ENCODE data around the gene DENND1B. TPM values are rescaled to one million over a fixed set of nuclear protein-coding genes. Genes with fewer than 3 reads are reported as not detected.
"Not testable (repeated sequence)": the region's sequence is repeated elsewhere in the genome, so short reads cannot be mapped to it uniquely, and the experiment has no call there.

DENND1B gene
- total RNA-seq, 2 donors from 2014 or later, result 6.9 to 26.2 TPM

- Histone ChIP-seq H3K36me3 (replicated peaks in 1 of 2; ENCODE audit: insufficient read depth in 1 of 2, low read depth in 2 of 2) (no peaks in the 10 kb centered on the region), H3K27ac (no peak overlapping the region), H3K4me1 (no peaks in the 10 kb centered on the region), H3K27me3 (no peaks in the 10 kb centered on the region), H3K9me3 (no peaks in the 10 kb centered on the region), H3K4me3 (no peak overlapping the region)
- intact Hi-C loops (cut with DNase I), result loop anchor here (10.0 kb wide), 1 partner anchor 365 kb away; no protein-coding TSS in a partner anchor
- no peak for DNase-seq
- TF ChIP-seq CTCF (IDR thresholded peaks at IDR 0.05) (peak in 3 of 7 experiments; percentile 22 to 39 (median 33)), POLR2A (IDR thresholded peaks at IDR 0.05) (no peak)
- ATAC-seq, result no peak
- WGBS, 2 donors, result 95 to 96% methylated on average over 1 of the region's 1 CpG
Observed at GRCh38 chr1:197519741-197520334, 255.4 kb downstream of the DENND1B start.

- 81 to 85% methylated on average over 1 of the region's 1 CpG for WGBS, 2 donors
- DNase-seq (no peak), ATAC-seq (no peak)
Observed at GRCh38 chr1:197515421-197515820, 259.9 kb downstream of the DENND1B start.

DNA sequence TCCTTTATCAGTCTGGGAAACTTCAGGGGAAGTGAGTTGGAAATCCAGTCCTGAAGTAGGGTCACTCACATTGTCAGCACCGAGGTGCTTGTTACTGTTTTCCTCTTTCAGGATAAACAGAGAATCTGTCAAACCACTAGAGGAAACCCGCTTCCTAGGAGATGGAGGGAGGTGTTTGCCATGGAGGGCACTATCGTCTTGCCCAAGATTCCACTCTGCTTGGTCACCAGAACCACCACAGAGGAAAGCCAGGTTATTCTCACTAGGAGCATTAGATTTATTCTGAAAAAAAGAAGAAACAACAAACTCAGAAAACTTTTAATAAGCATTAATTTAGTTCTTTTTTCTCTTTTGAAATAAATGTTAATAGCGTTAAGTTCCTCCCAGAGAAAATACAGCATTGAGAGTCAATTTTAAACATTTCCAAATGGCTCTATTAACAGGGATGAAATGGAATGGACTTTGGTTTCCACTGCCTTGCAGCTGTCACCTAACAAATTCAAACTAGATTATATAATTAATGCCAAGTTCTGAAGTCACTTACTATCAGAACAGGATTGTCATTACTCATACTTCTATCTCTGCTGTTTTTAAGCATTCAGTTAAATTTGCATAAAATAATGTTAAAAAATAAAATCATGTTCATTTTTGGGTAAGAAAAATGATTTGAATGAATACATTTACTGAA lies 264.4 kb downstream of the DENND1B start:
- no peaks in the 10 kb centered on the region for H3K27me3 ChIP-seq
- H3K4me3 ChIP-seq, result no peak overlapping the region
- no peak for DNase-seq
- no peak for ATAC-seq
- TF ChIP-seq POLR2A (IDR thresholded peaks at IDR 0.05), result no peak
- no peak for TF ChIP-seq CTCF (IDR thresholded peaks at IDR 0.05)
- H3K9me3 ChIP-seq, result no peaks in the 10 kb centered on the region
- 90 to 91% methylated on average over 4 of the region's 4 CpGs for WGBS, 2 donors
- H3K36me3 ChIP-seq (replicated peaks in 1 of 2; ENCODE audit: insufficient read depth in 1 of 2, low read depth in 2 of 2), result peaks cover 0 to 3% of the 10 kb centered on the region in 2 donors
- H3K27ac ChIP-seq, result no peak overlapping the region
- intact Hi-C loops (cut with DNase I), result no loop called here
- H3K4me1 ChIP-seq, result no peaks in the 10 kb centered on the region

More at GRCh38 chr1:197515421-197515820, 259.9 kb downstream of the DENND1B start:
- Histone ChIP-seq H3K4me3 (no peak overlapping the region), H3K9me3 (no peaks in the 10 kb centered on the region), H3K4me1 (no peaks in the 10 kb centered on the region), H3K27me3 (no peaks in the 10 kb centered on the region), H3K36me3 (replicated peaks in 1 of 2; ENCODE audit: insufficient read depth in 1 of 2, low read depth in 2 of 2) (peaks cover 0 to 3% of the 10 kb centered on the region in 2 donors), H3K27ac (no peak overlapping the region)
- TF ChIP-seq CTCF (IDR thresholded peaks at IDR 0.05) (no peak), POLR2A (IDR thresholded peaks at IDR 0.05) (no peak)
- intact Hi-C loops (cut with DNase I), result no loop called here

DNA sequence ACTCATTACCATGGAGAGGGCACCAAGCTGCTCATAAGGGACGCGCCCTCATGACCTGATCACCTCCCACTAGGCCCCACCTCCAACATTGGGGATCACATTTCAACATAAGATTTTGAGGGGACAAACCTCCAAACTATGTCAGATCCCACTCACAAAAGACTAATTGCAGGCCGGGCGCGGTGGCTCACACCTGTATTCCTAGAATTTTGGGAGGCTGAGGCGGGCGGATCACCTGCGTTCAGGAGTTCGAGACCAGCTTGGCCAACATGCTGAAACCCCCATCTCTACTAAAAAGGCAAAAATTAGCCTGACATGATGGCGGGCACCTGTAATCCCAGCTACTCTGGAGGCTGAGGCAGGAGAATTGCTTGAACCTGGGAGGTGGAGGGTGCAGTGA lies 278.6 kb downstream of the DENND1B start:
- intact Hi-C loops (cut with DNase I), result no loop called here
- Histone ChIP-seq H3K4me1 (no peaks in the 10 kb centered on the region), H3K9me3 (no peaks in the 10 kb centered on the region), H3K27me3 (no peaks in the 10 kb centered on the region), H3K4me3 (no peak overlapping the region), H3K27ac (no peak overlapping the region), H3K36me3 (replicated peaks in 1 of 2; ENCODE audit: insufficient read depth in 1 of 2, low read depth in 2 of 2) (no peaks in the 10 kb centered on the region)
- ATAC-seq (no peak), DNase-seq (no peak)
- TF ChIP-seq CTCF (IDR thresholded peaks at IDR 0.05), result no peak
- 83 to 87% methylated on average over 7 to 10 of the region's 10 CpGs for WGBS, 2 donors

DNA sequence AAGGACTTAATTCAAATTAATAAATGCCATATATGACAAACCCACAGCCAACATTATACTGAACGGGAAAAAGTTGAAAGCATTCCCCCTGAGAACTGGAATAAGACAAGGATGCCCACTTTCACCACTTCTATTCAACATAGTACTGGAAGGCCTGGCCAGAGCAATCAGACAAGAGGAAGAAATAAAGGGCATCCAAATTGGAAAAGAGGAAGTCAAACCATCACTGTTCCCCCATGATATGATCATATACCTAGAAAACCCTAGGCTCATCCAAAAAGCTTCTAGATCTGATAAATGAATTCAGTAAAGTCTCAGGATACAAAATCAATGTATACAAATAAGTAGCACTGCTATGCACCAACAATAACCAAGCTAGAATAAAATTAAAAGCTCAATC lies 283.8 kb downstream of the DENND1B start:
- intact Hi-C loops (cut with DNase I); H3K27me3 ChIP-seq; H3K27ac ChIP-seq; DNase-seq; H3K36me3 ChIP-seq (replicated peaks in 1 of 2; ENCODE audit: insufficient read depth in 1 of 2, low read depth in 2 of 2); H3K9me3 ChIP-seq; ATAC-seq; H3K4me3 ChIP-seq; H3K4me1 ChIP-seq: not testable (repeated sequence)
- 76 to 94% methylated on average over 1 of the region's 1 CpG for WGBS, 2 donors
